Left cardiac atrium (tissue), 4 donors: ENCODE measurements around the gene KIF26A. TPM values are rescaled to one million over a fixed set of nuclear protein-coding genes. Genes with fewer than 3 reads are reported as not detected.
"Not testable (repeated sequence)": the region's sequence is repeated elsewhere in the genome, so short reads cannot be mapped to it uniquely, and the experiment has no call there.

Source experiments
- ATAC-seq, 2 donors: fragments of 200-7000 bp; cut with Tn5 transposase; one replicate each; pipeline ENCODE4 v1.9.1; 2020; ENCODE audit warnings: mild to moderate bottlenecking in 2 of 2, moderate library complexity in 2 of 2
- DNase-seq: peaks from one replicate; pipeline ENCODE4 v3.0.0-alpha.2; 2020
- intact Hi-C, 2 donors: fragments of 100-400 bp; cut with DNase I; formaldehyde crosslinking; loops; one replicate each; pipeline versions ENCODE4 v1.14.1 to v1.15.1; 2022 to 2023
- total RNA-seq, 2 donors: library from RNA; stranded (reverse); fragmentation: NEBNext Ultra II Directional; extraction: Animal tissue kit (Norgen Biotek cat#: 25700); gene quantifications; one replicate each; pipeline ENCODE4 v1.2.1, GENCODE V29; 2021
- donor health status: DM: no; HTN: yes; CAD: no.
- donor health status: DM: no; HTN: yes; CAD: no; lungs with severe emphysema.
- donor health status: DM: yes; HTN: yes; CAD: no.
- donor health status: Dilated cardiomyopathy.

The KIF26A gene
- total RNA-seq, 2 donors from 2014 or later, result 7.6 to 8.1 TPM

DNA sequence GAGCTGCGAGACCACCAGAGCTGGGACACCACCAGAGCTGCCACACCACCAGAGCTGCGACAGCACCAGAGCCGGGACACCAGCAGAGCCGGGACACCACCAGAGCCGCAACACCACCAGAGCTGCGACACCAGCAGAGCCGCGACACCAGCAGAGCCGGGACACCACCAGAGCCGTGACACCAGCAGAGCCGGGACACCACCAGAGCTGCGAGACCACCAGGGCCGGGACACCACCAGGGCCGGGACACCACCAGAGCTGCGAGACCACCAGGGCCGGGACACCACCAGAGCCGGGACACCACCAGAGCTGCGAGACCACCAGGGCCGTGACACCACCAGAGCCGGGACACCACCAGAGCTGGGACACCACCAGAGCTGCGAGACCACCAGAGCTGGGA is 69.9 kb downstream of the KIF26A start:
- ATAC-seq, intact Hi-C loops: not testable (repeated sequence)
- DNase-seq, result peak; percentile 2

DNA sequence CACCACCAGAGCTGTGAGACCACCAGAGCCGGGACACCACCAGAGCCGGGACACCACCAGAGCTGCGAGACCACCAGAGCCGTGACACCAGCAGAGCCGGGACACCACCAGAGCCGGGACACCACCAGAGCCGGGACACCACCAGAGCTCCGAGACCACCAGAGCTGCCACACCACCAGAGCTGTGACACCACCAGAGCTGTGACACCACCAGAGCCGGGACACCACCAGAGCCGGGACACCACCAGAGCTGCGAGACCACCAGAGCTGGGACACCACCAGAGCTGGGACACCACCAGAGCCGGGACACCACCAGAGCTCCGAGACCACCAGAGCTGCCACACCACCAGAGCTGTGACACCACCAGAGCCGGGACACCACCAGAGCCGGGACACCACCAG is 70.7 kb downstream of the KIF26A start:
- intact Hi-C loops, DNase-seq, ATAC-seq: not testable (repeated sequence)

DNA sequence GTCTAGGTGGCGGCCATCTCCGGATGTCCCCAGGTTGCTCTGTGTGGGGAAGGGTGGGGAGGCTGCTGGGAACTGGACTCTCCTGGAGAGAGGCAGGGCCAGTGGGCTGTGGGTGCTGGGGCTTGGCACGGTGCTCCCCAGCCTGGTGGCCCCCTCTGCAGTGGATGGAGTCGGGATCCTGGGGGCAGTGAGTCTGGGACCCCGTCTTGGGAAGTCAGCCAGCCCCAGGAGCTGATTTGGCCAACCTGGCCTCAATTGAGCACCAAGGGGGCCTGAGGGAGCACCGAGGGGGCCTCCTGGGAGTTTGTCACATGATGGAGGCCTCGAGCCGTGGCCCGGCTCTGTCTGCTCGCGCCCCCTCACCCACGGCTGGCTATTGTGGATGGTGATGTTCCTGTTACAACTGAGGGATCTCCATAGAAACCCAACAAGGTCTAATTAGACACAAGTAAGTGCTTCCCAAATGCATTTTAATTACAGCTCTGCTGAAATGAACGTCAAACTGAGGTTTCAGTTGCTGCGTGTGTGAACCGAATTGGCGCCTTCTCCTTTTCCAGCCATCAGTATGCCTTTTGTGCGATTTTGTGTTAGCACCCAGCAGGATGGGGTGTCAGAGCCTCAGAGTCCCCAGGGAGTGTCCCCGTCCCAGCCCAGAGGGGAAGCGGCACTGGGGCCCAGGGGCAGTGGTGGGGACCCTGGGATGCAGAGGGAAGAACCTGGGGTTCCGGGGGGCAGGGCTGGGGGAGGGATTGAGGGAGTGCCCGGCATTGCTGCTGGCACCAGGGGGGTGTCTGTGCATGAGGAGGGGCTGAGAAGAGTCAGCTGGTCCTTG is 71.8 kb downstream of the KIF26A start:
- ATAC-seq (no peak), DNase-seq (peak; percentile 3)
- intact Hi-C loops, result no loop called here

DNA sequence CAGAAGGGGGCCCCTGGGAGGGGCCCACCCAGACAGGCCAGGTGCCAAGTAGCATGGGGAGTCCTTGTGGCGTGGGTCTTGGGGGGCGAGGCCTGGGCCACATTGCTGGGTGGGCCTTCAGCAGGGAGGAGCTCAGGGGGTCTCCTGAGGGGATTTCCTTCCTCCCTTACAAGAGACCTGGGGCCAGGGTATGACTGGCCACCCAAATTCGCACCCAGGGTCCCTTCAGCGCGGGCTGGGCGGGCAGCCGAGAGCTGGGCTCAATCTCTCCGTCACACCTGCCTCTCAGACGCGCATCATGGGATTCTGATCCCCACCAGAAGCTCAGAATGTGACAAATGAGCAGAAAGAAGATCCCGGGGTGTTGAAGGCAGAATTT is 72.4 kb downstream of the KIF26A start:
- intact Hi-C loops, result no loop called here
- DNase-seq, result no peak
- no peak for ATAC-seq

DNA sequence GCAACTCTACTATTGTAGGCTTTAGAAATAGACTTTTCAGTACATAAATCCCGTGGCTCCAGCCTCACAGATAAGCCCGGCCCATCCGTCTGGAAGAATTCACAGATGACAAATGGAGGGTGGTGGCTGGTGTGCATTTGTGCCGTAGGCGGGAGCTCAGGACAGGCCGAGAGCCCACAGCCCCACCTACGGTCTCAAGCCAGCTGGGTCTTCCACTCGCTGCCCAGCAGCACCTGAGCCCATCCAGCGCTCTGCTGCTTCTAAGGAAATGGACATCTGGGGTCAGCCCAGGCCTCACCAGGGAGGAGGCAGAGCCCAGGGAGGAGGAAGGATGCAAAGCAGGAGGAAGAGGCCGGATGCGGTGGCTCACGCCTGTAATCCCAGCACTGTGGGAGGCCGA is 72.8 kb downstream of the KIF26A start:
- ATAC-seq, result no peak
- intact Hi-C loops, result no loop called here
- no peak for DNase-seq

DNA sequence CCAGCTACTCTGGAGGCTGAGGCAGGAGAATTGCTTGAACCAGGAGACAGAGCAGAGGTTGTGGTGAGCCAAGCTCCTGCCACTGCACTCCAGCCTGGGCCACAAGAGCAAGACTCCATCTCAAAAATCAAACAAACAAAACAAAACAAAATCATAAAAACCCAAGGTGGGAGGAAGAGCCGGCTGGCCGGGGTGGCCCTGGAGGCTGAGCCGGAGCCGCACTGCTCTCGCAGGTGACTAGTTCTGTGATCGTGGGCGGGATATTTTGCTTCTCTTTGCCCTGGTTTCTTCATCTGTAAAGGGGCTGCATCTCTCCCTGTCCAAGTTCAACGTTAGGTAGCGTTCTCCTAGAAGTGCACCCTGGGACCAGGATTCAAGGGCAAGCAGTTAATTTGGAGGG is 73.4 kb downstream of the KIF26A start:
- intact Hi-C loops, result no loop called here
- no peak for ATAC-seq
- no peak for DNase-seq

DNA sequence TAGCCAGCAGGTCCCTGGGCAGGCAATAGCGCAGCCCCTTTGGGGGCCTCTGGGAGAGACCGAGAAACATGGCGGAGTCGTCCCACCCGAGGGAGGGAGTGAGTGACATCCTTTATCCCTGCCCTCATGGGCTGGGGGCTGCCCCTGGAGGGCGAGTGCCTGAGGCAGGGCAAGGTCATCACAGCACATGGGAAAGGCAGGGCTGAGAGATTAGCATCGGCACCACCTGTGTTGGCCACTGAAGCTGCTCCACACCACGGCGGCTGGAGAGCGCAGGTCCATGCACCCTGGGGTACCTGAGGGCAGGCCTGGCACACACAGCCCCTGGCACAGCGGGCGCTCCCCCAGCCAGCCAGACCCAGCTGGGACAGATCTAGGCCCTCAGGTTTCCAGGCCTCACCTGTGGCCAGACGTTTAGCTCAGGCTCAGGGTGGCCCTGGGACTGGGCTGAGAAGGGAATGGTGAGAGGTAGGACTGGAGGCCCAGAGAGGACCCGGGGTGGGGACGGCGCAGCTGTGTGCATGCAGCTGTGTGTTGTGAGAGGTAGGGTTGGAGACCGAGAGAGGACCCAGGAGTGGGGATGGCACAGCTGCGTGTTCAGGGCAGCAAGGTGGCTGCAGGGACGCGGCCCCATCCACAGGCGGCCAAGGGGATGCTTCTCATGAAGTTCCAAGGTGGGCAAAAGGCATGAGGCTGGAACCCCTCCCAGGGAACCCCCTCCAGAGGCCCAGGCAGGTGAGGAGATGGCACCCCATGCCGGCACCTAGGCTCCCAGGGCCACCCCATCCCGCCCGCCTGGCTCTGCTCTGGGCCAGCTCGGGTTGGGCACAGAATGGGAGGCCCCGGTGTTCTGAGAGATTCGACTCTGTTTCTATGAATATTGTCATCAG is 74.1 kb downstream of the KIF26A start:
- DNase-seq, result no peak
- ATAC-seq, result no peak
- intact Hi-C loops, result no loop called here

DNA sequence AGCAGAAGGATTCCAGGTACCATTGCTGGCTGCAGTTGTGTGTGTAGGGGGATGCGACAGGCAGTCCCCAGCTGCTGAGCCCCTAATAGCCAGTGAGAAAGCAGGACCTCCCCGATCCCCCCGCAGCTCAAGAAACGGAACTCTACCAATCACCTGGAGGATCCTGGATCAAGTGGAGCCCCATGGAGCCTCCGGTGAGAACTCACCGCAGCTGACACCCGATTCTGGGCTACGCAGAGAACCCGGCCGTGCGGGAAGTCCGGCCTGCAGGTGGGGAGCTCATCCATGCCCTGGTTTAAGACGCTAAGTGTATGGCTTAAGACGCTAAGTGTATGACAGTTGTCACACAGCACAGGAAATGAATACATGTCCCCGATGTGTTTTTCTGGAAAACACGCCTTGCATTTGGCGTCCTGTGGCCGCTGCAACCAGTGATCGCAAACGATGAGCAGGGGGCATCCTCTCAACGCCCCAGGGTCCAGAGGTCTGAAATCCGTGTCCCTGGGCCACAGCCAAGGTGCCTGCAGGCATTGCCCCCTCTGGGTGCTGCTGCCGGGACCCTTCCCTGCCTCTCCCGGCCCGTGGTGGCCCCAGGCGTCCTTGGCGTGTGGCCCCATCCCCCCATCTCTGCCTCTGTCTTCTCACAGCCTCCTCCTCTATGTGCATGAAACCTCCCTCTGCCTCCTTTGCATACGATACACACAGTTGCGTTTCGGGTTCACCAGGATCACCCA is 75.1 kb downstream of the KIF26A start:
- intact Hi-C loops, result no loop called here
- ATAC-seq, result no peak
- DNase-seq, result no peak

DNA sequence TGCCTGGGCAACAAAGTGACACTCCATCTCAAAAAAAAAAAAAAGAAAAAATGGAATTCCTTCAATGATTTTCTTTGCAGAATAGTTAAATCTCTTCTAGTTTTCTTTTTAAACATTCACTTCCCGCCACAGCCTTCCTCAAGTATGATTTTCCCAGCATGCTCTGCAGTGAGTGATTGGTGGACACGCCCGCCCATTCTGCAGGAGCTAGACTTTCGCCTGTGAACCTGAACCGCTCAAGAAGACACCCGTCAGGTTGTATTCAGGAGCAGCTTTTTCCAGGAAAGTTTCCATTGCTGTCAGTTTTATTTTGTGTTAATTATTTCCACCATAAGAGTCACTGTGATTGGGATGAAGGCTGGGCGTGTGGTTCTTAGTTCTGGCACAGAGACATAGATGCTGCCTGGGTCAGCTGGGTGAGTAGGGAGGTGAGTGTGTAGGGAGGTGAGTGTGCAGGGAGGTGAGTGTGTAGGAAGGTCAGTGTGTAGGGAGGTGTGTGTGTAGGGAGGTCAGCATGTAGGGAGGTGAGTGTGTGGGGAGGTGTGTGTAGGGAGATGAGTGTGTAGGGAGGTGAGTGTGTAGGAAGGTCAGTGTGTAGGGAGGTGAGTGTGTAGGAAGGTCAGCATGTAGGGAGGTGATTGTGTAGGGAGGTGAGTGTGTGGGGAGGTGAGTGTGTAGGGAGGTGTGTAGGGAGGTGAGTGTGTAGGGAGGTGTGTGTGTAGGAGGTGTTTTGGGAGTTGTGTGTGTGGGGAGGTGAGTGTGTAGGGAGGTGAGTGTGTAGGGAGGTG is 76.2 kb downstream of the KIF26A start:
- DNase-seq (peak; percentile 12), ATAC-seq (no peak)
- intact Hi-C loops, result no loop called here

DNA sequence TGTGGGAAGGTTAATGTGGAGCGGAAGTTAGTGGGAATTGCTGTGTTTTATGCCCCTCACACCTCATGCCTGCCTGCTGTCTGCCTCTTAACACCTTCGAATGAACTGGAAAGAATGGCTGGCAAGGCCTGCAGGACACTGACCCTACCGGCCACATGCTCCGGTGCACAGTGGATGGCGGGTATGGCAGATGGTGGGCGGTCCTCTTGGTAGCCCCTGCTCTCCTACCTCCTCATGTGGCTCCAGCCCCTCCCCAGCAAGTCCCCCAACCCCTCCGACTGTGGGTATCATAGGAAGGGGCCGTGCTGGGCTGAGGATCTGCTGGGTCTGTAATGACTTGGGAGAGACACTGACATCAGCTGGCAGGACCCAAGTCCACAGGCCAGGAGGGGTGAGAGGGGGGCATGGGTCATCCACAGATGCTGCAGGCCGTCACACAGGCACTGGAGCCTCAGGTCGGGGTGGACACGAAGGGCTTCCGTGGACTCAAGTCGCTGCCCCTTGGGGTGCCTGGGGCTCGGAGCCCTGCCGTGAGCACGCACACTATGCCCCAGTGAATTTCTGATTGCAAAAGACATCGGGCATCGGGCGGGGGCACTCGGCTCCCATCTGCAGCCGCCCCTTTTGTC is 77.4 kb downstream of the KIF26A start:
- intact Hi-C loops, result no loop called here
- DNase-seq (no peak), ATAC-seq (no peak)

DNA sequence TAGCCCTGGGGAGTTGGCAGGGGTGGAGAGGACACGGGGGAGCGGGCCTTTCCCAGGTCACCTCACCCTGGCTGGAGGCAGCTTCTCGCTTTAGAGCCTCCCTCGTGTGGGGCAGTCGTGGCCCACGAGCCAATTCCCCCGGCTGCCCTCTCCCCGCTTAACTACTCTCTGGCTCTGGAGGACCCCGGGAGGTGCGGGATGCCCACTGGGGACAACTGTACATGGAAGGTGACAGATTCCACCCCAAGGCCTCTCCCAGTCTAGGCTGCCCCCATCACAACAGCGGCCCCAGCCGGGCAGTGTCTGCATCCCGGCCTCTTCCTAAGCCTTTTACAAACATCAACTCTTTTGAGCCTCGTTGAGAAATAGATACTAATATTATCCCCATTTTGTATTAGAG is 78.1 kb downstream of the KIF26A start:
- DNase-seq (no peak), ATAC-seq (no peak)
- intact Hi-C loops, result no loop called here

DNA sequence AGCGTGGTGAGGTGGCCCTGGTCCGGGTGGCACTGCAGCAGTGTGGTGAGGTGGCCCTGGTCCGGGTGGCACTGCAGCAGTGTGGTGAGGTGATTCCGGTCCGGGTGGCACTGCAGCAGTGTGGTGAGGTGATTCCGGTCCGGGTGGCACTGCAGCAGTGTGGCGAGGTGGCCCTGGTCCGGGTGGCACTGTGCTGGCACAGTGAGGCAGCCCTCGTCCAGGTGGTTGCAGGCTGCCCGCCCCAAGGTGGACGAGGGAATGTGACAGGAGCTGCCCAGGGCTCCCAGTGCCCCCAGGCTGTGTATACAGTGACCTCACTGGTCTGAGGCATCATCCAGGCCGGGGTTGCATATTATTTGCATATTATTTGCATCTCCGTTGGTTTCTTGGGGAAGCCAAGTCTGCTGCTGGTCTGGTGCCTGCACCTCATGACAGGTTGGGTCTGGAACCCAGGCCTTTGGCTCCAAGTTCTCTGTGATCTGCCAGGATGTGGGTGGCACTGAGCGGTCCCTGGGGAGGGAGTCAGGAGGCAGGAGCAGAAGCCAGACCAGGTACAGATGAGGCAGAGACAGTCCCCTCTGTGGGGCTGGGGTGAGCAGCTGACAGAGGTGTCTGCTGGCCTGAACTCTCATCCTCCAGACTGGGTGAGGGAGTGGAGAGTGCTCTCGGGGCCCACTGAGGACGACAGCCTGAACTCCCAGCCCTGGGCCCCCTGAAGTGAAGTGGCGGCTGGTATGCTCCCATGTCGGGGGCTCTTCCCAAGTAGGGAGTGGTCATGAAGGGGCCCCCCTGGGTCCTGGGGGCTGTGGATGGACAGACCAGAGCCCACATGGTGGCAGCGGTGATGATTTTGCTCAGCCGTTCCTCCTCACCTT is 79.3 kb downstream of the KIF26A start:
- DNase-seq, result no peak
- intact Hi-C loops, result no loop called here
- no peak for ATAC-seq

DNA sequence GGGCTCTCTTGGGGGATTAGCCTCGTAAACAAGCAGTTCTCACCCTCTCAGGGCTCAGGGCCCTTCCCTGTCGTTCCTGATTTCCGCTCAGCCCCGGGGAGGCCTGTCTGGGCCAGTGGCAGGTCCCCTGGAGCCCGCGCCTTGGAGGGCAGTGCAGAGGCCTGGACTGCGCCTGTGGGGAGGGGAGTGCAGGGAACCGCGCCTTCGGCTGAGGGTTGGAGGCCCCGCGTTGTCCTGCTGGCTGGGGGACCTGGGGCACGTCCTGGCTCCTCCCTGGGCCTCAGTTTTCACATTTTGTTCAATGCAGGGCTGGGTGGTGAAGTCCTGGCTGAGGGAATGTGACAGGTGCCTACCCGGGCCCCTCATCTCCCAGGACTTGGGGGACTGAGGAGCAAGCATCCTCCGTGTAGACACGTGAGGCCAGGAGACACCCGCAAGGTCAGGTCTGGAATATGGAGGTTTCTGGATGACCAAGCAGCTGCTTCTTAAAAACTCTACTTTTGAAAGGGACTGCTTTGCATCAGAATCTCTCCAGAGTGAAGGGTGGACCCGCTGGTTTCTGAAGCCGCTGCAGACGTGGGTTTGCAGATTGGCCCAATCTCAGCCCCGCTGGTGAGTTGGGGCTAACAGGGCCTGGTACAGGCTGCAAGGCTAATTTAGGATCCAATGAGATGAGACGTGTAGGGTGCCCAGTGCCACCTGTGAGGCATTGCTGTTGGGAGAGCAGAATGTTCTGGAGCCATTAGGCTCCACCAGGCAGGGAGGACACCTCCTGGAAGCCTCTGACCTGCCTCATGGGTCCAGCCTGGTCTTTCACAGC is 80.2 kb downstream of the KIF26A start:
- ATAC-seq (no peak), DNase-seq (no peak)
- intact Hi-C loops, result no loop called here

DNA sequence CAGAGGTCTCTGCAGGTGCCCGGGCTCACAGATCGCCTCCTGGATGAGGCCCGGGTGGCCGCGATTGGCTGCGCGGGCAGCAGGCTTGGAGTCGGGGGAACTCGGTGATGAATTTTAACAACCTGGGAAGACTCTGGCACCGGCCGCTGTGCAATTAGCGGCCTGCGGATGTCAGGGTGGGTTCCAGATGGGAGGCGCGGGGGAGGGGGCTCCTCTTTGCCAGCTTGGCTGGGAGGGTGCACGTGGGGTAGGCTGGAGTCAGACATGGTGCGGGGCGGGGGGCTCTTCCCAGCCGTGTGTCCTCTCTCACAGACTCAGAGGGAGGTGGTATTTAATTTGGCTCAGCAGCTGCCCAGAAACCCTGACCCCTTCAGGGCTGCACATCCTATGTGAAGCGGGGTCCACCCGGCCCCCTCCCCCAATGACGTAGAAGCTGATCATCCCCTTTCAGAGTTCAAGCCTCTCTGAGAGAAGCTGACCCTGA is 81.4 kb downstream of the KIF26A start:
- no peak for ATAC-seq
- no peak for DNase-seq
- intact Hi-C loops, result no loop called here

DNA sequence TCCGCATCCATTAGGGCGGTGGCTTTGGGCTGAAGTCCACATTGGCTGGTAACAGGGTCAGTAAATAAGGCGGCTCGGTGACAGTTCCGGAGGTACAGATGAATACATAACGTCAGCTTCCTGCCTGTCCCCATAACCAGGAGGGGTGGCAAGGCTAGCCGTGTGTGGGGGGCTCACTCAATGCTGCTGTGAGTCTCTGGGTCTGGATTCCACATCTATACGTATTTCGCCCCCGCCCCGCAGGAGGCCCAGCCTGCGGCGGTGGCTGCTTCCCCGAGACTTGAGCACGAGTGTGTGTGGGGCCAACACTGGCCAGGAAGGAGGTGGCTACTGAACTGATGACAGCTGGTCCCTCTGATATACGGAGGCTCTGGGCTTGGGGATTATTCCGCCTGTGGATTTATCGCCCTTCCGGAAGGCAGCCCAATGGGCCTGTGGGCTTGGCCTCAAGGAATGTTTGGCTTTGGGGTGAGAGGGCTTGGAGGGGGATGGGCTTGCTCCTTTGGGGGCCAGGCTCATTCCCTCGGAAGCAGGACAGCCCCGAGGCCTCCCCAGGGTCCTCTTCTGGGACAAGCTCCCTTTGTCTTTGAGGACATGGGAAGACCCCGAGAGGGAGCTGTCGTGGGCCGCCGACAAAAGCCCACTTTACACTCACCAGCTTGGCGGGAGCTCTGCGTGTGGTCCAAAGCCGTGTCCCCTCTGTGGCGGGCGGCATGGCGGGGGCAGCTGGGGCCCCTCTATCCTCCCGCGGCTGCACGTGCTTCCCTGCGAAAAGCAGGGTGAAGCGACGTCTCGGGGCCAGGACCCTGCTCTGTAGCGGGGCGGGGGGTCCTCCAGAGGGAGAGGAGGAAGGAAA is 82.1 kb downstream of the KIF26A start:
- ATAC-seq, result no peak
- intact Hi-C loops, result no loop called here
- DNase-seq, result no peak
